ENCODE results near the gene NTM.

DNA sequence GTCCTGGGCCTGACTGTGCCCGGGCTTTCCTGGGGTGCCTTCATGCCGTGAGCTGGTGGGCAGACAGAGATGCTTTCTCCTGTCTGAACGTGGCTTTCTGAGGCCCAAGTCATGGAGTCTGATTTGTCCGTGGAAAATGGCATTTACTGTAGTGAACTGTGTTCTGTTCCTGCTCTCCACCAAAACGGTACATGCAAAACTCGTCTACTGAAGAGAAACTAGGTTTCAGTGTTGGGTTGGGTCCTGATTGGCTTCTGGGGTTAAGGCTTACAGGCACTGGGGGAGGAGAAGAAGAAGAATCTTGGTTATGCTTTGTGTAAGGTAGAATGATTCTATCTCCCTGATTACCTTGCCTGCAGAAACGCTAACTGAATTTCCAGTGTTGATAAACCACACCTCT is 541.7 kb downstream of the NTM start:
- no peak for TF ChIP-seq EZH2phosphoT487 (IDR thresholded peaks at IDR 0.05; ENCODE audit: insufficient read depth, low read depth)
- TF ChIP-seq EZH2 (IDR thresholded peaks at IDR 0.05; ENCODE audit: insufficient read depth, poor library complexity, severe bottlenecking): no peak

Data from GM23248 (cell line).